ENCODE measurements around the gene DMKN.
"Not testable (repeated sequence)": the region's sequence is repeated elsewhere in the genome, so short reads cannot be mapped to it uniquely, and the experiment has no call there.

The DMKN gene

GRCh38 chr19:35474104-35474503, 39.3 kb downstream of the DMKN start:
- no peak overlapping the region for H2BK120ac ChIP-seq (ENCODE audit: low read depth, low read length)
- no peak overlapping the region for H2AFZ ChIP-seq (ENCODE audit: low read depth, low read length)
- H3K14ac ChIP-seq (ENCODE audit: low read length in 2 of 2), result no peak overlapping the region
- H3K27ac ChIP-seq (ENCODE audit: low read length, poor library complexity, severe bottlenecking), result no peak overlapping the region
- H3K27me3 ChIP-seq (ENCODE audit: control insufficient read depth in 1 of 2, insufficient read depth in 1 of 2, low read length in 2 of 2), result peaks cover 0 to 24% of the 10 kb centered on the region in 2 experiments
- no peak overlapping the region for H3K4me3 ChIP-seq (ENCODE audit: insufficient read depth in 1 of 2, low read depth in 1 of 2, low read length in 2 of 2)
- H2AK5ac ChIP-seq (ENCODE audit: low read length, severe bottlenecking), result no peak overlapping the region
- H3K4me1 ChIP-seq (ENCODE audit: control insufficient read depth, insufficient read depth, low read depth, low read length), result no peaks in the 10 kb centered on the region
- no peak overlapping the region for H4K8ac ChIP-seq (ENCODE audit: low read length)
- H4K91ac ChIP-seq (ENCODE audit: low read length), result no peak overlapping the region
- H2BK15ac ChIP-seq (ENCODE audit: low read depth, poor library complexity, severe bottlenecking), result no peak overlapping the region
- no peak overlapping the region for H2BK12ac ChIP-seq (ENCODE audit: low read length in 2 of 2)
- no peaks in the 10 kb centered on the region for H3K79me1 ChIP-seq (replicated peaks; ENCODE audit: low read length, poor library complexity, severe bottlenecking)
- no peak overlapping the region for H3K9ac ChIP-seq (ENCODE audit: low read length)
- 92% methylated on average over 14 of the region's 14 CpGs for WGBS
- no peaks in the 10 kb centered on the region for H3K9me3 ChIP-seq (ENCODE audit: control insufficient read depth, low read length)
- no peak overlapping the region for H3K4me2 ChIP-seq (ENCODE audit: low read length, poor library complexity, severe bottlenecking)
- H3K4ac ChIP-seq (ENCODE audit: low read depth in 1 of 2, low read length in 2 of 2), result no peak overlapping the region
- no peak overlapping the region for H3K18ac ChIP-seq (ENCODE audit: low read depth in 1 of 2, low read length in 2 of 2)
- no peak overlapping the region for H3K23ac ChIP-seq (ENCODE audit: low read length in 2 of 2)
- H2BK5ac ChIP-seq (ENCODE audit: low read depth, low read length, poor library complexity, severe bottlenecking), result no peak overlapping the region
- H3K36me3 ChIP-seq (ENCODE audit: control insufficient read depth in 1 of 2, insufficient read depth in 2 of 2, low read depth in 1 of 2, low read length in 2 of 2), result no peaks in the 10 kb centered on the region
- DNase-seq, result no peak

GRCh38 chr19:35471946-35472345, 41.5 kb downstream of the DMKN start:
- H2BK5ac ChIP-seq (ENCODE audit: low read depth, low read length, poor library complexity, severe bottlenecking), result no peak overlapping the region
- no peak overlapping the region for H2AFZ ChIP-seq (ENCODE audit: low read depth, low read length)
- no peak overlapping the region for H4K91ac ChIP-seq (ENCODE audit: low read length)
- no peaks in the 10 kb centered on the region for H3K4me1 ChIP-seq (ENCODE audit: control insufficient read depth, insufficient read depth, low read depth, low read length)
- peaks cover 0 to 22% of the 10 kb centered on the region in 2 experiments for H3K27me3 ChIP-seq (ENCODE audit: control insufficient read depth in 1 of 2, insufficient read depth in 1 of 2, low read length in 2 of 2)
- H3K18ac ChIP-seq (ENCODE audit: low read depth in 1 of 2, low read length in 2 of 2), result no peak overlapping the region
- H2BK12ac ChIP-seq (ENCODE audit: low read length in 2 of 2), result no peak overlapping the region
- no peak overlapping the region for H3K27ac ChIP-seq (ENCODE audit: low read length, poor library complexity, severe bottlenecking)
- H3K79me1 ChIP-seq (replicated peaks; ENCODE audit: low read length, poor library complexity, severe bottlenecking), result no peaks in the 10 kb centered on the region
- no peaks in the 10 kb centered on the region for H3K9me3 ChIP-seq (ENCODE audit: control insufficient read depth, low read length)
- H3K4me2 ChIP-seq (ENCODE audit: low read length, poor library complexity, severe bottlenecking), result no peak overlapping the region
- H3K36me3 ChIP-seq (ENCODE audit: control insufficient read depth in 1 of 2, insufficient read depth in 2 of 2, low read depth in 1 of 2, low read length in 2 of 2), result no peaks in the 10 kb centered on the region
- H2AK5ac ChIP-seq (ENCODE audit: low read length, severe bottlenecking), result no peak overlapping the region
- 84% methylated on average over 8 of the region's 8 CpGs for WGBS
- H3K4me3 ChIP-seq (ENCODE audit: insufficient read depth in 1 of 2, low read depth in 1 of 2, low read length in 2 of 2), result no peak overlapping the region
- DNase-seq, result no peak
- H2BK15ac ChIP-seq (ENCODE audit: low read depth, poor library complexity, severe bottlenecking), result no peak overlapping the region
- H3K23ac ChIP-seq (ENCODE audit: low read length in 2 of 2), result no peak overlapping the region
- no peak overlapping the region for H2BK120ac ChIP-seq (ENCODE audit: low read depth, low read length)
- H4K8ac ChIP-seq (ENCODE audit: low read length), result no peak overlapping the region
- H3K4ac ChIP-seq (ENCODE audit: low read depth in 1 of 2, low read length in 2 of 2), result no peak overlapping the region
- no peak overlapping the region for H3K14ac ChIP-seq (ENCODE audit: low read length in 2 of 2)
- H3K9ac ChIP-seq (ENCODE audit: low read length), result no peak overlapping the region

GRCh38 chr19:35471075-35471474, 42.4 kb downstream of the DMKN start:
- H4K91ac ChIP-seq (ENCODE audit: low read length); H3K79me1 ChIP-seq (replicated peaks; ENCODE audit: low read length, poor library complexity, severe bottlenecking); H2AK5ac ChIP-seq (ENCODE audit: low read length, severe bottlenecking); H3K9me3 ChIP-seq (ENCODE audit: control insufficient read depth, low read length); H3K4ac ChIP-seq (ENCODE audit: low read depth in 1 of 2, low read length in 2 of 2); H3K18ac ChIP-seq (ENCODE audit: low read depth in 1 of 2, low read length in 2 of 2); H2BK5ac ChIP-seq (ENCODE audit: low read depth, low read length, poor library complexity, severe bottlenecking); H3K14ac ChIP-seq (ENCODE audit: low read length in 2 of 2); H4K8ac ChIP-seq (ENCODE audit: low read length); H3K27ac ChIP-seq (ENCODE audit: low read length, poor library complexity, severe bottlenecking); H3K4me2 ChIP-seq (ENCODE audit: low read length, poor library complexity, severe bottlenecking); H2AFZ ChIP-seq (ENCODE audit: low read depth, low read length); H2BK12ac ChIP-seq (ENCODE audit: low read length in 2 of 2); H3K23ac ChIP-seq (ENCODE audit: low read length in 2 of 2); H2BK120ac ChIP-seq (ENCODE audit: low read depth, low read length); H3K36me3 ChIP-seq (ENCODE audit: control insufficient read depth in 1 of 2, insufficient read depth in 2 of 2, low read depth in 1 of 2, low read length in 2 of 2); H3K4me3 ChIP-seq (ENCODE audit: insufficient read depth in 1 of 2, low read depth in 1 of 2, low read length in 2 of 2); H2BK15ac ChIP-seq (ENCODE audit: low read depth, poor library complexity, severe bottlenecking); H3K9ac ChIP-seq (ENCODE audit: low read length); H3K4me1 ChIP-seq (ENCODE audit: control insufficient read depth, insufficient read depth, low read depth, low read length); DNase-seq: not testable (repeated sequence)
- H3K27me3 ChIP-seq (ENCODE audit: control insufficient read depth in 1 of 2, insufficient read depth in 1 of 2, low read length in 2 of 2), result peaks cover 0 to 20% of the 10 kb centered on the region in 2 experiments
- 97% methylated on average over 4 of the region's 4 CpGs for WGBS

GRCh38 chr19:35470128-35470527, 43.3 kb downstream of the DMKN start:
- no peak overlapping the region for H4K8ac ChIP-seq (ENCODE audit: low read length)
- H2BK12ac ChIP-seq (ENCODE audit: low read length in 2 of 2), result no peak overlapping the region
- H3K4me3 ChIP-seq (ENCODE audit: insufficient read depth in 1 of 2, low read depth in 1 of 2, low read length in 2 of 2), result no peak overlapping the region
- no peaks in the 10 kb centered on the region for H3K79me1 ChIP-seq (replicated peaks; ENCODE audit: low read length, poor library complexity, severe bottlenecking)
- no peak overlapping the region for H3K14ac ChIP-seq (ENCODE audit: low read length in 2 of 2)
- H3K27me3 ChIP-seq (ENCODE audit: control insufficient read depth in 1 of 2, insufficient read depth in 1 of 2, low read length in 2 of 2), result peaks cover 0 to 14% of the 10 kb centered on the region in 2 experiments
- H2BK15ac ChIP-seq (ENCODE audit: low read depth, poor library complexity, severe bottlenecking), result no peak overlapping the region
- no peaks in the 10 kb centered on the region for H3K36me3 ChIP-seq (ENCODE audit: control insufficient read depth in 1 of 2, insufficient read depth in 2 of 2, low read depth in 1 of 2, low read length in 2 of 2)
- H3K18ac ChIP-seq (ENCODE audit: low read depth in 1 of 2, low read length in 2 of 2), result no peak overlapping the region
- DNase-seq, result no peak
- H3K4me2 ChIP-seq (ENCODE audit: low read length, poor library complexity, severe bottlenecking), result no peak overlapping the region
- H2AK5ac ChIP-seq (ENCODE audit: low read length, severe bottlenecking), result no peak overlapping the region
- no peak overlapping the region for H2BK120ac ChIP-seq (ENCODE audit: low read depth, low read length)
- H3K23ac ChIP-seq (ENCODE audit: low read length in 2 of 2), result no peak overlapping the region
- no peak overlapping the region for H3K4ac ChIP-seq (ENCODE audit: low read depth in 1 of 2, low read length in 2 of 2)
- H2BK5ac ChIP-seq (ENCODE audit: low read depth, low read length, poor library complexity, severe bottlenecking), result no peak overlapping the region
- no peak overlapping the region for H2AFZ ChIP-seq (ENCODE audit: low read depth, low read length)
- H3K27ac ChIP-seq (ENCODE audit: low read length, poor library complexity, severe bottlenecking), result no peak overlapping the region
- no peak overlapping the region for H3K9ac ChIP-seq (ENCODE audit: low read length)
- H3K9me3 ChIP-seq (ENCODE audit: control insufficient read depth, low read length), result no peaks in the 10 kb centered on the region
- no peaks in the 10 kb centered on the region for H3K4me1 ChIP-seq (ENCODE audit: control insufficient read depth, insufficient read depth, low read depth, low read length)
- WGBS, result 88% methylated on average over 7 of the region's 7 CpGs
- no peak overlapping the region for H4K91ac ChIP-seq (ENCODE audit: low read length)
